Measurements from ENCODE around the gene TDRD6. TPM values are rescaled to one million over a fixed set of nuclear protein-coding genes. Genes with fewer than 3 reads are reported as not detected.
A peak's percentile ranks its signal among the peaks of the same experiment; 100 is the strongest.
"Not testable (repeated sequence)": the region's sequence is repeated elsewhere in the genome, so short reads cannot be mapped to it uniquely, and the experiment has no call there.

Gene TDRD6
- total RNA-seq, 2 donors from 2014 or later, result 0.66 to 0.78 TPM

GRCh38 chr6:46645265-46645664 lies 42.4 kb upstream of the TDRD6 start:
- ATAC-seq (no peak), DNase-seq (no peak)
- Histone ChIP-seq H3K27ac (no peak overlapping the region), H3K4me3 (no peak overlapping the region), H3K36me3 (replicated peaks in 1 of 2; ENCODE audit: insufficient read depth in 1 of 2, low read depth in 2 of 2) (no peaks in the 10 kb centered on the region), H3K9me3 (no peaks in the 10 kb centered on the region), H3K4me1 (no peaks in the 10 kb centered on the region), H3K27me3 (no peaks in the 10 kb centered on the region)
- intact Hi-C loops (cut with DNase I), result no loop called here
- 96 to 97% methylated on average over 1 of the region's 1 CpG for WGBS, 2 donors
- TF ChIP-seq POLR2A (IDR thresholded peaks at IDR 0.05), result no peak
- TF ChIP-seq CTCF (IDR thresholded peaks at IDR 0.05), result no peak

DNA sequence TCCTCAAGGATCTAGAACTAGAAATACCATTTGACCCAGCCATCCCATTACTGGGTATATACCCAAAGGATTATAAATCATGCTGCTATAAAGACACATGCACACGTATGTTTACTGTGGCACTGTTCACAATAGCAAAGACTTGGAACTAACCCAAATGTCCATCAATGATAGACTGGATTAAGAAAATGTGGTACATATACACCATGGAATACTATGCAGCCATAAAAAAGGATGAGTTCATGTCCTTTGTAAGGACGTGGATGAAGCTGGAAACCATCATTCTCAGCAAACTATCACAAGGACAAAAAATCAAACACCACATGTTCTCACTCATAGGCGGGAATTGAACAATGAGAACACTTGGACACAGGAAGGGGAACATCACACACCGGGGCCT lies 39.6 kb upstream of the TDRD6 start:
- H3K27ac ChIP-seq; DNase-seq; H3K9me3 ChIP-seq; ATAC-seq; H3K27me3 ChIP-seq; H3K4me1 ChIP-seq; intact Hi-C loops (cut with DNase I); H3K36me3 ChIP-seq (replicated peaks in 1 of 2; ENCODE audit: insufficient read depth in 1 of 2, low read depth in 2 of 2); H3K4me3 ChIP-seq: not testable (repeated sequence)
- WGBS, 2 donors, result 89 to 95% methylated on average over 3 of the region's 4 CpGs

GRCh38 chr6:46648869-46649492 lies 38.7 kb upstream of the TDRD6 start:
- Histone ChIP-seq H3K27ac (no peak overlapping the region), H3K9me3 (no peaks in the 10 kb centered on the region), H3K4me1 (peaks cover 12% of the 10 kb centered on the region), H3K36me3 (replicated peaks in 1 of 2; ENCODE audit: insufficient read depth in 1 of 2, low read depth in 2 of 2) (no peaks in the 10 kb centered on the region), H3K27me3 (no peaks in the 10 kb centered on the region), H3K4me3 (no peak overlapping the region)
- 75 to 77% methylated on average over 5 of the region's 5 CpGs for WGBS, 2 donors
- no peak for TF ChIP-seq POLR2A (IDR thresholded peaks at IDR 0.05)
- no peak for TF ChIP-seq CTCF (IDR thresholded peaks at IDR 0.05)
- DNase-seq, result no peak
- ATAC-seq, result no peak
- intact Hi-C loops (cut with DNase I), result no loop called here

GRCh38 chr6:46651006-46651405 lies 36.7 kb upstream of the TDRD6 start:
- no peaks in the 10 kb centered on the region for H3K27me3 ChIP-seq
- H3K4me1 ChIP-seq, result peaks cover 13% of the 10 kb centered on the region
- no peak for TF ChIP-seq POLR2A (IDR thresholded peaks at IDR 0.05)
- no peak for TF ChIP-seq CTCF (IDR thresholded peaks at IDR 0.05)
- H3K27ac ChIP-seq, result peak overlapping the region in 1 of 4 donors; percentile 77
- ATAC-seq, result no peak
- intact Hi-C loops (cut with DNase I), result no loop called here
- 9 to 10% methylated on average over 1 of the region's 1 CpG for WGBS, 2 donors
- H3K36me3 ChIP-seq (replicated peaks in 1 of 2; ENCODE audit: insufficient read depth in 1 of 2, low read depth in 2 of 2), result no peaks in the 10 kb centered on the region
- no peak overlapping the region for H3K4me3 ChIP-seq
- H3K9me3 ChIP-seq, result no peaks in the 10 kb centered on the region
- no peak for DNase-seq

DNA sequence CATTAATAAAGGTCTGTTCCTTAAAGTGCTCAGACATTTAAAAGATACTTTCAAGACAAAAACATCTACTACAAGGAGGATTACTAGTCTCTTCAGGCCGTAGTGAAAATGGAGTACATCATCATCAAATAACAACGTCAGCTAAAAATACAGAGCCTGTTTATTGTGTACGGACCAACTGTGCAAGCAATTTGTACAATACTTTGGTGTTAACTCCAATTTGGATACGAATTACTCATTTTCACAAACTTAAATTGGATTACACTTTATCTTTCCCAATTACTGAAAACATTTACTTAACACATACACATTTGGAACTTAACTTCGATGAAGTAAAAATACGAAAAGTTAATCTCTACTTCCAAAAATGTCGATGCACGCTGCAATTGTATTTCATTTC lies 35.9 kb upstream of the TDRD6 start:
- WGBS, 2 donors, result 6 to 11% methylated on average over 8 of the region's 8 CpGs
- intact Hi-C loops (cut with DNase I), result no loop called here
- H3K36me3 ChIP-seq (replicated peaks in 1 of 2; ENCODE audit: insufficient read depth in 1 of 2, low read depth in 2 of 2), result no peaks in the 10 kb centered on the region
- H3K4me3 ChIP-seq, result peak overlapping the region in 1 of 2 donors; percentile 78
- H3K9me3 ChIP-seq, result no peaks in the 10 kb centered on the region
- no peak for ATAC-seq
- peak overlapping the region; percentile 37 to 86 (median 76) for H3K27ac ChIP-seq
- H3K27me3 ChIP-seq, result no peaks in the 10 kb centered on the region
- no peak for DNase-seq
- H3K4me1 ChIP-seq, result peaks cover 13% of the 10 kb centered on the region
- TF ChIP-seq CTCF (IDR thresholded peaks at IDR 0.05) (no peak), POLR2A (IDR thresholded peaks at IDR 0.05) (no peak)
